ENCODE results near the gene KCNQ1.

Gene KCNQ1

GRCh38 chr11:2511421-2512369 lies 66.9 kb downstream of the KCNQ1 start:
- no peak for DNase-seq (ENCODE audit: low spot score)

- no peak for DNase-seq (ENCODE audit: low spot score)
Observed at GRCh38 chr11:2512431-2513407, 67.9 kb downstream of the KCNQ1 start.

- no peak for DNase-seq (ENCODE audit: low spot score)
Observed at GRCh38 chr11:2513441-2513840, 68.6 kb downstream of the KCNQ1 start.

- no peak for DNase-seq (ENCODE audit: low spot score)
Observed at GRCh38 chr11:2515401-2516275, 70.8 kb downstream of the KCNQ1 start.

GRCh38 chr11:2516276-2517015 lies 71.6 kb downstream of the KCNQ1 start:
- no peak for DNase-seq (ENCODE audit: low spot score)

- DNase-seq (ENCODE audit: low spot score): no peak
Observed at GRCh38 chr11:2517016-2517385, 72.2 kb downstream of the KCNQ1 start.

- no peak for DNase-seq (ENCODE audit: low spot score)
Observed at GRCh38 chr11:2517386-2518064, 72.7 kb downstream of the KCNQ1 start.

- no peak for DNase-seq (ENCODE audit: low spot score)
Observed at GRCh38 chr11:2518111-2518982, 73.5 kb downstream of the KCNQ1 start.

- DNase-seq (ENCODE audit: low spot score): no peak
Observed at GRCh38 chr11:2518983-2519340, 74.2 kb downstream of the KCNQ1 start.

GRCh38 chr11:2519517-2519861 lies 74.7 kb downstream of the KCNQ1 start:
- DNase-seq (ENCODE audit: low spot score): no peak

- DNase-seq (ENCODE audit: low spot score): no peak
Observed at GRCh38 chr11:2519862-2520735, 75.3 kb downstream of the KCNQ1 start.

- no peak for DNase-seq (ENCODE audit: low spot score)
Observed at GRCh38 chr11:2520736-2521035, 75.9 kb downstream of the KCNQ1 start.

- no peak for DNase-seq (ENCODE audit: low spot score)
Observed at GRCh38 chr11:2521081-2521732, 76.4 kb downstream of the KCNQ1 start.

GRCh38 chr11:2521733-2522630 lies 77.2 kb downstream of the KCNQ1 start:
- no peak for DNase-seq (ENCODE audit: low spot score)

- no peak for DNase-seq (ENCODE audit: low spot score)
Observed at GRCh38 chr11:2522631-2523255, 77.9 kb downstream of the KCNQ1 start.

GRCh38 chr11:2523821-2524391 lies 79.1 kb downstream of the KCNQ1 start:
- DNase-seq (ENCODE audit: low spot score): no peak

All from NAMALWA (cell line).